Prostate gland (tissue), 2 donors: Measurements from ENCODE around the gene SRPRA. TPM values are rescaled to one million over a fixed set of nuclear protein-coding genes. Genes with fewer than 3 reads are reported as not detected.

ENCODE experiments used
- DNase-seq: peaks from one replicate; pipeline ENCODE4 v3.0.0-alpha.2; 2019; ENCODE audit warnings: low spot score
- H3K27ac ChIP-seq, 2 donors: fragments of 200-600 bp; sonication (generic); 2 replicates each; pipeline ENCODE4 v1.5.1; 2017 to 2019
- H3K27me3 ChIP-seq: fragments of 200-600 bp; sonication (generic); replicated peaks from 2 replicates; pipeline ENCODE4 v1.5.1; 2019; ENCODE audit not compliant: insufficient read depth
- H3K36me3 ChIP-seq, 2 donors: fragments of 200-600 bp; sonication (generic); 1 replicate in 1 of 2; 2 replicates in 1 of 2; pipeline versions ENCODE4 v1.5.1 to v1.8.1; 2017 to 2019
- H3K4me1 ChIP-seq: fragments of 200-600 bp; sonication (generic); replicated peaks from 2 replicates; pipeline ENCODE4 v1.5.1; 2019
- H3K4me3 ChIP-seq, 2 donors: fragments of 200-600 bp; sonication (generic); 2 replicates each; pipeline ENCODE4 v1.5.1; 2017 to 2019
- H3K9me3 ChIP-seq: fragments of 200-600 bp; sonication (generic); 2 replicates; pipeline ENCODE4 v1.5.1; 2017
- CTCF ChIP-seq, 4 experiments: fragments of 200-600 bp in 2 of 4; fragments of 450-650 bp in 2 of 4; sonication (generic) in 2 of 4; IDR thresholded peaks; 1 replicate in 3 of 4; 2 replicates in 1 of 4; pipeline ENCODE4 v1.5.1; 2016 to 2019; ENCODE audit warnings: antibody characterized with exemption in 4 of 4, mild to moderate bottlenecking in 2 of 4, moderate library complexity in 2 of 4
- POLR2A ChIP-seq: fragments of 450-650 bp; IDR thresholded peaks from one replicate; pipeline ENCODE4 v1.6.1; 2016; ENCODE audit warnings: antibody characterized with exemption, mild to moderate bottlenecking
- POLR2AphosphoS5 ChIP-seq: sonication (generic); formaldehyde crosslinking; IDR thresholded peaks from one replicate; pipeline ENCODE4 v1.6.1; 2017; ENCODE audit warnings: antibody characterized with exemption
- WGBS: methylation state at CpG from one replicate; pipeline ENCODE4 v1.1.5; 2018; 5-methylcytosine and 5-hydroxymethylcytosine counted together
- intact Hi-C: fragments of 100-400 bp; cut with DNase I; formaldehyde crosslinking; loops from one replicate; pipeline ENCODE4 v1.14.2; 2022
- total RNA-seq, 2 donors: library from RNA; depleted of rRNA; stranded (reverse); fragments of >200 nt; gene quantifications; one replicate each; pipeline ENCODE4 v1.1.0, GENCODE V29; 2016

SRPRA gene
- total RNA-seq, 2 donors from 2014 or later, result 141 to 154 TPM

DNA sequence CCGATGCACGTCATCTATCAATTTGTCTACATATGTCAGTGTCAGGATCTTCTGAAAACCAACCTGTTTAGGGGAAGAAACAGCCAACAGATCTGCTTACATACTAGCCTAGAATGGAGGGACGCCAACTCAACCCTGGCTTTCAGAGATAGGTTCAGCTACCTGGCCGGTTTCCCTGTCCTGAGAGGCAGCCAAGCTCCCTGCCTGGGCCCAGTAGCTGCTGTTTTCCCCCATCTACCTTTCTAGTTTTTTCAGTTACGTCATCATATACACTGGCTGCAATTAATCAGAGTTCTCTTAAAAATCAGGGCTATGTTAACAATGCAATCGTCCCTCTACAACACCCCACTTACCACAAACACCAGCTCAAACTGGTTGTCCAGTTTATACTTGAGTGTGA is 1.0 kb downstream of the SRPRA start:
- WGBS, result 44% methylated on average over 6 of the region's 6 CpGs
- Histone ChIP-seq H3K9me3 (no peaks in the 10 kb centered on the region), H3K36me3 (peaks cover 3 to 21% of the 10 kb centered on the region in 2 donors), H3K27me3 (no peaks in the 10 kb centered on the region), H3K4me1 (no peaks in the 10 kb centered on the region), H3K4me3 (peak overlapping the region; percentile 77 to 95), H3K27ac (peak overlapping the region; percentile 81 to 91)
- intact Hi-C loops, result loop anchor here (2.0 kb wide), 1 partner anchor 57 kb away; the partner anchor contains the start of genes FAM118B and RPUSD4
- TF ChIP-seq CTCF (IDR thresholded peaks at IDR 0.05) (no peak), POLR2AphosphoS5 (no peak), POLR2A (no peak)
- peak; percentile 60 for DNase-seq

- WGBS, result 80% methylated on average over 8 of the region's 8 CpGs
- Histone ChIP-seq H3K4me3 (no peak overlapping the region), H3K27me3 (no peaks in the 10 kb centered on the region), H3K9me3 (no peaks in the 10 kb centered on the region), H3K36me3 (peaks cover 3 to 21% of the 10 kb centered on the region in 2 donors), H3K27ac (no peak overlapping the region), H3K4me1 (no peaks in the 10 kb centered on the region)
- DNase-seq, result no peak
- intact Hi-C loops, result loop anchor here (2.0 kb wide), 1 partner anchor 55 kb away; the partner anchor contains the start of genes FAM118B and RPUSD4
- no peak for TF ChIP-seq POLR2AphosphoS5
- TF ChIP-seq CTCF (IDR thresholded peaks at IDR 0.05), result no peak
- TF ChIP-seq POLR2A, result no peak
Measured at GRCh38 chr11:126265811-126266210, 2.9 kb downstream of the SRPRA start.

DNA sequence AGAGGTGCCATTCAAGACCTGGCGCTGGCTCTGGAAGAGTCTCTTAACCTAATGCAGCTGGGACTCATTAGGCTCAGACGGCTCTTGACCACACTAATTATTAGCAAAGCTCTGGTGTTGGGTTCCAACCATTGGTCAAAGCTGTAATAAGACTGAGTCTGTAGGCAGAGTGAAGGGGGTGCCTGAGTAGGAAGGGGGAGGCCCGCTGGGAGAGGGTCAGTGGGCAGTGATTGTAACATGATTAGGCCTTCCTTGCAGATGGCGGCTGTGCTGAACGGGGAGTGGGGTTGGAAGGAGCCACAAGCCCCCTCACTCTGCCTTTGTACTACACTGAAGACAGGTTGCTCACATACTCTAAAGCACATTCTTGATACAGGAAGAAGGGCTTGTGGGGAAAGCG is 5.2 kb downstream of the SRPRA start:
- H3K27me3 ChIP-seq, result no peaks in the 10 kb centered on the region
- intact Hi-C loops, result no loop called here
- TF ChIP-seq CTCF (IDR thresholded peaks at IDR 0.05) (no peak), POLR2AphosphoS5 (no peak), POLR2A (no peak)
- 83% methylated on average over 6 of the region's 6 CpGs for WGBS
- H3K4me1 ChIP-seq, result no peaks in the 10 kb centered on the region
- no peak overlapping the region for H3K4me3 ChIP-seq
- no peak overlapping the region for H3K27ac ChIP-seq
- peaks cover 3 to 21% of the 10 kb centered on the region in 2 donors for H3K36me3 ChIP-seq
- no peak for DNase-seq
- H3K9me3 ChIP-seq, result no peaks in the 10 kb centered on the region

DNA sequence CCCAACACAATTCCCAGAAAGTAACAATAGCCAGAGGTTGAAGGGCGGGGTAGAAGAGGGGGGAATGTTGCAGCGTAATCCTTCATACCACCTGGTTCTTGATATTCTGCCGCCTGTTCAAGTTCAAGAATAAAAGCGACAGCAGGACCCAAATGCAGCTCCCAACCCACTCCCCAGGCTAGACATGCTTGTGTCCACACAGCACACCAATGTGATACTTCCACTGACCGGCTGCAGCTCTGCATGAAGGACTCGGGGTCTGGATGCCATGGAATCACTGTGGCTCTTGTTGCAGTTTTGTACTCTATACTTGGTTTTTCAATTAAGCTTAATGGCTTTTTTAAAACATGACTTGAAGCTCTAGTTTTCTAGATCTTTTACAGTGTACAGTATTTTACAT is 6.5 kb downstream of the SRPRA start:
- H3K4me3 ChIP-seq, result no peak overlapping the region
- no peaks in the 10 kb centered on the region for H3K9me3 ChIP-seq
- no peak overlapping the region for H3K27ac ChIP-seq
- peaks cover 3 to 21% of the 10 kb centered on the region in 2 donors for H3K36me3 ChIP-seq
- intact Hi-C loops, result no loop called here
- TF ChIP-seq POLR2A (no peak), CTCF (IDR thresholded peaks at IDR 0.05) (no peak)
- 90% methylated on average over 6 of the region's 6 CpGs for WGBS
- no peaks in the 10 kb centered on the region for H3K27me3 ChIP-seq
- DNase-seq, result no peak
- H3K4me1 ChIP-seq, result no peaks in the 10 kb centered on the region

DNA sequence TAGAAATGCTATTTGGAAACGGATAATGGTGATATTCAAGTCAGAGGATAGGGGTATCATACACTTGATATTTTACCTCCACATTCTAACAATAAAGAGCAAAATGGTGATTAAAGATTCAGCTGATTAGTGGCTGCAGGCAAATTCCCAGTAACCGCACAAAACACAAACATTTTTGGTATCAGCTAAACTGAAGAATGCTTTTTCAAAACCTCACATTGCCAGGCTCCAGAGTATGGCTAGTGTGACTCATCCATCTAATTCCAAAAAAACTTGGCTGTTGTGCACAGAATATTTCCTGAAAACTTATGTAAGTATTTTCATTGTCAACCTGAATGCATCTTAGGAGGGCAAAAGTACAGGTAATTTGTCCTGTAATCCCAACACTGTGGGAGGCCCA is 10.9 kb downstream of the SRPRA start:
- no peak for DNase-seq
- no peaks in the 10 kb centered on the region for H3K27me3 ChIP-seq
- no peaks in the 10 kb centered on the region for H3K4me1 ChIP-seq
- no peak overlapping the region for H3K4me3 ChIP-seq
- 90% methylated on average over 2 of the region's 2 CpGs for WGBS
- H3K27ac ChIP-seq, result no peak overlapping the region
- H3K36me3 ChIP-seq, result no peaks in the 10 kb centered on the region
- TF ChIP-seq CTCF (IDR thresholded peaks at IDR 0.05) (no peak), POLR2AphosphoS5 (no peak), POLR2A (no peak)
- intact Hi-C loops, result no loop called here
- no peaks in the 10 kb centered on the region for H3K9me3 ChIP-seq
